ENCODE results near the gene CNTNAP5.

- no peak for TF ChIP-seq POLR2A (IDR thresholded peaks at IDR 0.05)
- no peak for TF ChIP-seq CTCF (IDR thresholded peaks at IDR 0.05)
- TF ChIP-seq POLR2AphosphoS5 (IDR thresholded peaks at IDR 0.05): no peak
Measured at GRCh38 chr2:124589971-124590370, 564.9 kb downstream of the CNTNAP5 start.
